Activated naive CD8-positive, alpha-beta T cell treated with anti-CD3 and anti-CD28 coated beads, Interleukin-2, amount 50 U/mL, for 16 hours (primary cell): ENCODE data around the gene PDE1A.
"Not testable (repeated sequence)": the region's sequence is repeated elsewhere in the genome, so short reads cannot be mapped to it uniquely, and the experiment has no call there.

Experiments
- DNase-seq: peaks from one replicate; pipeline ENCODE4 v3.0.0-alpha.2; 2020; ENCODE audit warnings: low read depth, low spot score

PDE1A gene

DNA sequence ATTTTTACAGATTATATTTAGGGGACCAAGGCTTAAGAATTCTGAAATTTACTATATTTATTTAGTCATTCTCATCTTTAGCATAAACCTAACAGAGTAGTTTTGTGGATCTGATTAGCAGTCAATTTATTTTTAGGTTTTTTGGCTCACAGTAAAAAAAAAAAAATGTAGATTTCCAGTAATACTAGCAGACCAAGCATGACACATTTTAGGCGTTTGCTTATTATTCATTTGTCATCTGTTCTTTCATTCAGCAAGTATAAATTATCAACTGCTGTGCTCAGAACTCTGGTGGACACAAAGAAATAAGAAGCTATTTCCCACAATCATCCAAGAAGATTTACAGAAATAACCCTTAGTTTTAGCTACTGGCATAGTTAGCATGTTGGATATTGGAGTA is 20.6 kb downstream of the PDE1A start:
- DNase-seq, result no peak

DNA sequence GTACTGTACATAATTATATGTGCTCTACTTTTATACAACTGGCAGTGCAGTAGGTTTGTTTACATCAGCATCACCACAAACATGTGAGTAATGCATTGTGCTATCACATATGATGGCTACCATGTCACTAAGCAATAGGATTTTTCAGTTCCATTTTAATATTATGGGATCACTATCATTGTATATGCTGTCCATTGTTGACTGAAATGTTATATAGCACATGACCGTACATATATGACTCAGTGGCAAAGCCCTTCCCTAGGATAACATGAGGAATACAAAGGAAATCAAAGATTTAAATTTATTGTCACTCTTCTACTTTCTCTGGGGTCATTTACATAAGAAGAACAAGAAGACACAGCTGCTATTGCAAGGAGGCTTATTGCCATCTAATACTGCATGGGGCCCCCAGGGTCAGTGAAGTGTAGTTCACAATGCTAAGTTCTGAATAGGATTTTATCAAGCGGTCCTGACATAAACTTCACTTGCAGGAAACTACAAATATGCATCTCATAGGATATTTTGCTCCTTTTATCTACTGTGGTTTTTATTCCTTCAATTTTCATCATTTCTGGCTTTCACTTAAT is 21.8 kb downstream of the PDE1A start:
- DNase-seq, result no peak

DNA sequence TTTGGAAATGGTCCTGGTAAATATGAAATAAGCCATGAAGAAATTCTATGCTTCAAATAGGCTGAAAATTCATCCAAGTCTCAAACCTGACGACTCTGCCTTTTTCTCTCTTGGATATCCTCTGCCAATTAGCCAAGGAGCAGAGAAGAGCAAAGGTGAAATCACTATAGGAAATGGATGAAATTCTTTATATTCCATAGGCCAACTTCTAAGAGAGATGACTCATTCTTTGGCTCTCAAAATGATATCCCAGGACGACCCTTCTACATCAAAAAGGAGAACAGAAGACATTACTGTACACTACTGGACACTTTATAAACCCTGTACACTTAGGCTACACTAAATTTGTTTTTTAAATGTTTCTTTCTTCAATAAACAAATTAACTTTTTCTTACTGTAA is 22.7 kb downstream of the PDE1A start:
- DNase-seq, result no peak

DNA sequence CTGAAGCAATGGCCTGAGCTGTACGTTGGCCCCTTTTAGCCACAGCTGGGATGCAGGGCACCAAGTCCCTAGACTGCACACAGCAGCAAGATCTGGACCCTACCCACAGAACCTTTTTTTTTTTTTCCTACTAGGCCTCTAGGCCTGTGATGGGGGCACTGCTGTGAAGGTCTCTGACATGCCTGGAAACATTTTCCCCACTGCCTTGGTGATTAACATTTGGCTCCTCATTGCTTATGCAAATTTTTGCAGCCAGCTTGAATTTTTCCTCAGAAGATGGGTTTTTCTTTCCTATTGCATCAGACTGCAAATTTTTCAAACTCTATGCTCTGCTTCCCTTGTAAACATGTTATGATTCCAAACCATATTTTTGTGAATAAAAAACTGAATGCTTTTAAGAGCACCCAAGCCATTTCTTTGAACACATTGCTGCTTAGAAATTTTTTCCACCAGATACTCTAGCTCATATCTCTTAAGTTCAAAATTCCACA is 33.5 kb downstream of the PDE1A start:
- no peak for DNase-seq

DNA sequence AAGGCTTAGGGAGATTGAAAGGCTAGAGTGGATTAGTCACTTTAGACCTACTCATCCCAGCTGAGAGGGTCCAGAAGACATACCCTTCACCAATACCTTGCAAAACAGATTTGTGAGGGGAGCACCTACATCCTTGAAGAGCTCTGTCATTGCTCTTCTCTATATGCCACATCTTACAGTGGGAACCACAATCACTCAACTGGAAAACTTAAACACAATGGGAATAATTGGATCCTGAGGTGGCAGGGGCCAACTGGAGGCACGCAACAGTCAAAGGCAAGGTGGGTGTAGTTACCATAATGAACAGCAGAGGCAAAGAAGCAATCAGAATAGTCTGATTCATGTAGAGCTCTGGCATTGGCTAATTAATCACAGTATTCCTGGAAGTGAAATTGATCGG is 35.4 kb downstream of the PDE1A start:
- no peak for DNase-seq

DNA sequence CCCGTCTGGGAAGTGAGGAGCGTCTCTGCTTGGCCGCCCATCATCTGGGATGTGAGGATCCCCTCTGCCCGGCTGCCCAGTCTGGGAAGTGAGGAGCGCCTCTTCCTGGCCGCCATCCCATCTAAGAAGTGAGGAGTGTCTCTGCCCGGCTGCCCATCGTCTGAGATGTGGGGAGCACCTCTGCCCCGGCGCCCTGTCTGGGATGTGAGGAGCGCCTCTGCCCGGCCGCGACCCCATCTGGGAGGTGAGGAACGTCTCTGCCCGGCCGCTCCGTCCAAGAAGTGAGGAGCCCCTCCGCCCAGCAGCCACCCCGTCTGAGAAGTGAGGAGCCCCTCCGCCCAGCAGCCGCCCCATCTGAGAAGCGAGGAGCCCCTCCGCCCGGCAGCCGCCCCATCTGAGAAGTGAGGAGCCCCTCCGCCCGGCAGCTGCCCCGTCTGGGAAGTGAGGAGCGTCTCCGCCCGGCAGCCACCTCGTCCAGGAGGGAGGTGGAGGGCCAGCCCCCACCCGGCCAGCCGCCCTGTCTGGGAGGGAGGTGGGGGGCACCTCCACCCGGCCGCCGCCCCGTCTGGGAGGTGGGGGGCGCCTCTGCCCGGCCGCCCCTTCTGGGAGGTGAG is 40.5 kb downstream of the PDE1A start:
- DNase-seq, result not testable (repeated sequence)

DNA sequence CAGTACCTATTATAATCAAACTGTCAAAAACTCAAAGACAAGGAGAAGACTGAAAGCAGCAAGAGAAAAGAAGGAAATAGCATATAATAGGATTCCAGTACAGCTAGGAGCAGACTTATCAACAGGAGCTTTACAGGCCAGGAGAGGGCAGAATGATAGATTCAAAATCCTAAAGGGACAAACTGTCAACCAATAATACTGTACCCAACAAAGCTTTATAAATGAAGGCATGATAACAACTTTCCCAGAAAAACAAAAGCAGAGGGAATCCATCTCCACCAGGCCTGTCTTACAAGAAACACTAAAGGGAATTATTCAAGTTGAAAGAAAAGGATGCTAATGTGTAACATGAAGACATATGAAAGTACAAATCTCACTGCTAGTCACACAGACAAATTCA is 42.0 kb downstream of the PDE1A start:
- DNase-seq, result no peak

DNA sequence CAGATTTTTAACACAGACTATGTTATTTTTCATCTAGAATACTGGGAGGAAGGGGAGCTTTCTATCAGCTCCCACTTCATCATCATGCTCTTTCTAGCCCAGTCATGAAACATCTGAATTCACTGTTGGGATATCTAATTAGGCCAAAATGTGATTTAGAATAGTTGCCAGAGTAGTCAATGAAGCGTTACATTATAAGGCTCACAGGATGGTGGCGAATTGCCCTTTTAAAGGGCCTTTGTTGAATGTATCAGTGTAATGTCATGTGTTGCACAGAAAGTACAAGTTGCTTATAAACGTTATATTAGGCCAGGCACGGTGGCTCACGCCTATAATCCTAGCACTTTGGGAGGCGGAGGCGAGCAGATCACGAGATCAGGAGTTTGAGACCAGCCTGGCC is 45.6 kb downstream of the PDE1A start:
- no peak for DNase-seq

DNA sequence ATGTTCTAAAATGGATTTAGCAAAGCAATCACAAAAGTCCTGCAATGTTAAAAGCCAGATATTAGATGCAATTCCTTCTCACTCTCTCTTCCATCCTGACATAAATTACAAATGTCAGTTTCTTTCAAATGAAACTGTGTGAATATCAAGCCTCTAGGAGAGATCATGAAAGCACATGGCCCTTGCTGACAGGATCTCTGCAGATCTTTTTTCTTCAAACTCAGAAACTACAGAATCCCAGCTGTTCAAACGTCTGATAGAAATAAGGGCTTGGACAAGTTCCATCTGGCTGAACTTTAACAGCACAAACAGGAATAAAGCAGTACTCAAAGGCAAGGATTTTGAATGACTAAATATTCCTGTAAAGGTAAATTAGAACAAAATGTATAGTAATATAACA is 47.6 kb downstream of the PDE1A start:
- no peak for DNase-seq

DNA sequence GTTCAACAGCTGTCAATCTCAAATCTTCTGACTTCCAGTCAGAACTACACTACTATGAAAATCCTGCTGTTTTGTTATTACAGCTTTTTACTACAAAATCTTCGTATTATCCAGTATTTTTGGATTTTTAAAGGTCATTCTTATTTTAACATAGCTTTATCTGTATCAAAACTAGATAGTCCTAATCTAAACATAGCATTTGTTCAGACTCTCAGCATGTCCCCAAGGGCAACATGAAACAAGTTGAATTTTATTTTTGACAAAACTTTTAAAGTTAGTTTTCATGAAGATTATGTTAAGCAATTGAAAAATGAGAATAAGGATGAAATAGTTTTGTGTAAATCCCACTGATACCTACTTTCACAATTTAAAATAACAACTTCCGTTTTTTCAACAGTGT is 48.1 kb downstream of the PDE1A start:
- DNase-seq, result no peak

DNA sequence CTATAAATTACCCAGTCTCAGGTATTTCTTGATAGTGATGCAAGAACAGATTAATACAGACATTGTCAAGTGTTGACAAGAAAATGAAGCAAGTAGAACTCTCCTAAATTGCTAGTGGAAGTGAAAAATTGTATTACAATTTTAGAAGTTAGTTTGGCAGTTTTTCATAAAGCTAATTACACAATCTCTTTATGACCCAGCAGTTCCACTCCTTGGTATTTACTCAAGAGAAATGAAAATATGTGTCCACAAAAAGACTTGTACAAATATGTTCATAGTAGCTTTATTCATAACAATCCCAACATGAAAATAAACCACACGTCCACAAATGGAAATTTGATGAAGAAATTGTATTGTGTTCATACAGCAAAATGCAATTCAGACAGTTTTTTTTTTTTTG is 49.4 kb downstream of the PDE1A start:
- DNase-seq, result no peak

DNA sequence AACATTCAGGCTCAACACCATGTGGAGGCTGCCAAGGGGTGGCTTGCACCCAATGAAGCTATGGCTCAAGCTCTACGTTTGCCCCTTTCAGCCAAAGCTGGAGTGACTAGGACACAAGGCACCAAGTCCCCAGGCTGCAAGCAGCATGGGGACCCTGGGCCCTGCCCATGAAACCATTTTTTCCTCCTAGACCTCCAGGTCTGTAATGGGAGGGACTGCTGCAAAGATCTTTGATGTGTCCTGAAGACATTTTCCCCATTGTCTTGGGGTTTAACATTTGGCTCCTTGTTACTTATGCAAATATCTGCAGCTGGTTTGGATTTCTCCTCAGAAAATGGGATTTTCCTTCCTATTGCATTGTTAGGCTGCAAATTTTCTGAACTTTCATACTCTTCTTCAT is 51.0 kb downstream of the PDE1A start:
- DNase-seq, result no peak

DNA sequence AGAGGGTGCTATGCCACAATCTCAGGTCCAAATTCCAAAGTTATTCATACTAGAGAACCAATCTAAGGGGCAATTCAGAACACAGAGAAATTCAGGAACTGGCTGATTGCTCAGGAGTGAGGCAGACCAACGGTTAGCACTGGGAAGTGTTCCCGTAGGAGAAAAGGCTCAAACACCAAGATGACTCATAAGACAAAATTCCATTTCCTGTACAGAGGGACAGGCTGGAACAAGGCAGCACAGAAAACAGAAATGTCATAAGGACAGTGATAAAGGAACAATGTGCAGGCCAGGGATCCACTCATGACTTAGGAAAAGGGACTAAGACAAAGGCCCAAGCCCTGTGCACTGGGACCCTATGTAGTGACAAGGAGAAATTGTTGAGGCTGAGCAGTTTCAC is 54.2 kb downstream of the PDE1A start:
- no peak for DNase-seq

DNA sequence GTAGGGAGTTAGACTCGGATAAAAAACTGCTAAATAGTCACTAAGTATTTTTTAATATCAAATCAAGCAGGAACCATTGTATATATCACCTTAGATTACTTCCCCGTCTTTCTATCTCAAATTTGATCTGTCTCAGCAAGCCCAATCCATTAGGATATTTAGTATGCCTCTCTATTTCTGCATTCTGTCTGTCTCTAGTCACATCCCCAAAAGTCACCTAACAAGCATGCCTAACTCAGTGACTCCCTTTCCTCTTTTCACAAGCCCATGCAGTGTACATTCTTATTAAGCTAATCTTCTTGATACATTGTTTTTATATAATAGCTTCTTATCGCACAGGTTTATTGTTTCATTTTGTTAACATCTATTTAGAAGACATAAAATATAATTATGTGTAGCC is 57.8 kb downstream of the PDE1A start:
- DNase-seq, result no peak

DNA sequence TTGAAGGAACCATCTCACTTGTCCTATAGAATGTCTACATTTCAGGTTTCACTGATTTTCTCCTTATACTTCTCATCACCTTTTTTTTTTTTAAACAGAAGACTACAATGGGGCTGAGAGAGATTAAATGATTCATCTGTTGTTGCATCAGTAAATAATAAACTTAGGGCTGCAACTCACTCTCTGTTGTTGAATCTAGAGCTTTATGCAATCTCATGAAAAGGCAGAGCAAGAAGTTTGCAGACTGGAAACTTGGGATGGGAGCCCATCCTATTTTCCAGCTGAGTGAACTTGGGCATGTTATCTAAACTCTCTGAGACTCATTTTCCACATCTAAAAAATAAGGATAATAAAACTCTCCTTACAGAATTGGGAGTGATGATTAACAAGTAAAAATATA is 58.4 kb downstream of the PDE1A start:
- no peak for DNase-seq

DNA sequence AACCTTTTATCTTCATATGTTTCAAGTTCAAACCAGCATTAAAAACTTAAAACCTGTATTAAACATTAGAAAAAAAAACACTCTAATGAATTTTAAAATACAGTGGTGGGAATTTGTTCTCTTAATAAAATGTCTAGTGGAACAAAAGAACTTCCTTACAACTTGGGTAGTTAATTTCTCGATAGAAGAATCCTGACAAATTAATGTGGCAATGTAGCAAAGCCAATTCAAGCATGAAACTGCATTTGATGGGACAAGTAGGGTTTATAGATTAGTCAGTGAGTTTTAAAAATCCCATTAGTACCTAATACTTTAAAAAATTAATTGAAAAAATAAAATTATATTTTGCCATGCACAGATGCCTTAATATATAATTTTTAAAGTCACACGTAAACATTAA is 59.4 kb downstream of the PDE1A start:
- DNase-seq, result no peak

DNA sequence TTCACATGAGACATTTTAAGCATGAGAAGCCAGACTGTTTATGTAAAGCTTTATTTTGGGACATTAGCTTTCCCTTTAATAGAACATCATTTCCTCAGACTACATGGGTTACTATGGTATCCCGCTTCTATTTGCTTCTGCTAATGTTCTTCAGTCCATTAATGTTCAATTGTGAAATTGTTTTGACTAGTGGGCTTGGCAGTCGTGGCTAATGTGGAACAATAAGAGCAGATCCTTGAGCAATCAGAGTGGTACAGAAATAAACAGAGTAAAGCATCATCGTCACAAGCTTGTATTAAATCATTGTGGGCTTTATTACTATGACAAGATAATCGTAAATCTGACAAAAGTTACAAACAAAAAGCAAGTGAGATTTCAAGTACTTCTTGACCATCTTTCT is 60.2 kb downstream of the PDE1A start:
- no peak for DNase-seq

DNA sequence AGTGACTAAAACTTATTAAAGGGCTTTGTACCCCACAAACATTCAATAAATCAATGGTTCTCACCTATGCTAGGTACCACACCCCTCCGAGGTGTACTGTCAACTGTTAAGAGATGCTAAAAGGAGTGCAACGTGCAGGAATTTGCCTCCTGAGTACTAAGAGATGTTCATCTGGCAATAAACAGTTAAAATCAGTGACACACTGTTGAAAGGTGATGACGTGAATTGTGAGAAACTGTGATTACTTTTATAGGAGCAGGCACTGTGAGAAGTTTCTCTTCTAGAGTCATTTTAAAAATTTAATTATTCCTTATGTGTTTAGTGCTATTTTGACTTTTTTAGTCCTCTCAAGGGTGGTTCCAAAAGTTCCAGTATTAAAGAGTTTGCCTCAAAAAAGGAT is 61.0 kb downstream of the PDE1A start:
- no peak for DNase-seq

DNA sequence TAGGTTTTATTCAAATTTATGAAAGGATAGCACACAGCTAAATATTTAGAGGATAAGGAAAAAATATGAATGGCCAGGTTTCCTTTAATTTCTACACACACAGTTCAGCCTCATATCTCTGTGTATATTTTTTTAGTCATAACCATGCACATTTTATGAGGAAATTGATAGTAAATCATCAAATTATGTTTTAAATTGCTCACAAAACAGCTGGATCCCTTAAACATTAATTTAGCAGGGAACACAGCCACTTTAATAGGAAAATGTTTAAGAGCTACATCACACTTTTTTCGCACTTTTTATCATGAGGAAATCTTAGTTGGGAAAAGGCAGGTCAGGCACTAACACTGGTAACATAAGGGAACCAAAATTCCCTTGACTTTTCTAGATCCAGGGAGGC is 65.4 kb downstream of the PDE1A start:
- DNase-seq, result no peak

DNA sequence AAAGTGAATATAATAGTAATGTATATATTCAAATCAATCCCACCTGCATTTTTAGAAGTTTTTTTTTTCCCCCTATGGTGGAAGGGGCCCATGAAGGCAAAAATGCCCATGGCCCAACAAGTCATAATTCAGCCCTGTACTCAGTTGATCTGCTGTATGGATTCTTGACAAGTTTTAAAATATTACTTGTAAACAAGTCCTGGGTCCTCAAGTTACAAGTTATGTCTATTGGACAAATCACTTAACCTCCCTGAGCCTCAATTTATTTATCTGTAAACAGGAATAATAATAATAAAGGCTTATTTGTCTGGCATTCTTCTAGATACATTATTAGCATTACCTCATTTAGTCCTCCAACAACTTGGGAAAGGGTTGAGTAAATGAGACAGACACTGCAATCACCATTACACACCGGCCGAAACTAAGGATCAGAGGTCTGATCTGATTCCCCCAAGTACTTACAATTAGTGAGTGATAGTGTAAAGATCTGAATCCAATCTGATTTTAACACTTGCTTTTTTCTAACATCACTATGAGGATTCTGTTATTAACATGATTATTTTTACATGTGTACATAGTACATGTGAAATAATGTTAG is 66.1 kb downstream of the PDE1A start:
- no peak for DNase-seq

DNA sequence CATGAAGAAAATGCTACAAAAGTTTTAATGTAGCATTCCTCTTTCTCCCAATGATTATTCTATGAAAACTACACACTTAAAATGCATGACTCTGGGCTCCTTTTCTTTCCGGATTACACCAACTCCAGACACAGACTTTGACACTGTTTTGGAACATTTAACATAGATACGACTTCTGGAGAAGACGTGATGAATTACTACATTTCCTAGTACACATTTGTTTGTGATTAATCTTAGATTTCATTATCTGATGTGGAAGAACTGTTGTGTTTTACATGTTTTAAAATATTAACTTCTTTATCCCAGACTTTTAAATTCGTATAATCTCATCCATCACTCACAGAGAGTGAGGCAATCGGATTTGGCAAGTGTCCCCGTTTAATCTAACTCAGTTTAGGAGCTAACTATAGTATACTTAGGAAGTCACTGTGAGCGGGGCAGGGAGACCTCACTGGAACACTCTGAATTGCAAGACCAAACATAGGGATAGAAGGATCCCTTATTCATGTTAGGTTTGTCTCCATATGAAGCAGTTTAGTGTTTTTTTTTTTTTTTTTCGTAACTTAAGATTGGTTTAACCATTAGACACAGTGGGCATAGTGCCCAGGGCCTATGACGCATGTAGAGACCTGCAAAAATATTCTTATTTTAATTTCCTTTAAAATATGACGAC is 66.7 kb downstream of the PDE1A start:
- no peak for DNase-seq

DNA sequence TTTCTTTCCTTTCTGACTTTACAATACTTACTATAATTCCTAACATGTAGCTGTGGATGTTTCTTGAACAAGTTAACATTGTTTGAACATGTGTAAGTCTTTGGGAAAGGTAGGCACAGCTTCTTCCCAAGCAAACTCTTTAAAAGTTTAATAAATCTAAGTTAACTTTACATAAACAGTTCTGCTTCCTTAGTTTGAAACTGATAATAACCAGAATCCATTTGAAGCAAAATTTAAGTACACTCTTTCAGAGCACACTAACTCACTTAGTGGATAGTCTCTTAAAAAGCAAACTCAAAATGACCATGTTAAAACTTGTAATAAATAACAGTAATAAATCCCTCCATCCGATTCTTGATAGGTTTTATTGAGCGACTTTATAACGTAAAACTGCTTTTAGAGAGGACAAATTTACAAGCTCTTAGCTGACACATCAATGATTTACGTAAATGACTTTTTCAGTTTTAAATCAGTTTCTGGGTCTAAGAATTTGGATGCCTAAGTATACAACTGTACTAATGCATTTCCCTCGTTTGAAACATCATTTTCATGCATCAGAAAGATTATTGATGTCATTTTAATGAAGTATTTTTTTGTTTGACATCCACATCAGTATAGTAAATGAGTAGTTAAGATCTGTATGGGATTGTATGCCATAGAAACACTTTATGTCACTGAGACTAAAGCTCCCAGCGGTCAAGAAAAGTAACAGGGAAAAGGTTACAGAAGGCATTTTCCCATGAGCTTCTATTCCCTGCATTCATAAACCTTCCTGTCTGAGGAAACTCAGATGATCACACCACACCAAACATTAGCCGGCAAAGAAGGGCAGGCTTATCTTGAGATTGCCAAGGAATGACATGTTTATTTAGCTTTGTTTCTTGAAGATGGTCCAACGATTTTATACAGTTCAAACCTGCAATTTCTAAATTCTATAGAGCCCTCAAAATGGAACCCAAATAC is 67.5 kb downstream of the PDE1A start:
- no peak for DNase-seq
